Right ventricle myocardium superior (tissue), 1 donor: ENCODE results near the gene APOH. TPM values are rescaled to one million over a fixed set of nuclear protein-coding genes. Genes with fewer than 3 reads are reported as not detected.

Experiments
- ATAC-seq: fragments of 200-7000 bp; cut with Tn5 transposase; one replicate; pipeline ENCODE4 v1.9.1; 2020; ENCODE audit warnings: mild to moderate bottlenecking; ENCODE audit not compliant: poor library complexity
- DNase-seq: peaks from one replicate; pipeline ENCODE4 v3.0.0-alpha.2; 2020
- intact Hi-C: fragments of 100-400 bp; cut with DNase I; formaldehyde crosslinking; loops from one replicate; pipeline ENCODE4 v1.11.2; 2022
- total RNA-seq: library from RNA; stranded (reverse); fragmentation: NEBNext Ultra II Directional; extraction: Animal tissue kit (Norgen Biotek cat#: 25700); gene quantifications from one replicate; pipeline ENCODE4 v1.2.1, GENCODE V29; 2021
- donor health status: DM: no; HTN: yes; CAD: no; lungs with severe emphysema.

APOH gene
- total RNA-seq, 1 donor from 2014 or later, result 0.32 TPM

GRCh38 chr17:66241839-66242238 lies 12.6 kb upstream of the APOH start:
- no peak for DNase-seq
- no peak for ATAC-seq
- intact Hi-C loops, result no loop called here

- no peak for DNase-seq
- no peak for ATAC-seq
- intact Hi-C loops, result no loop called here
Measured at GRCh38 chr17:66240630-66241029, 11.4 kb upstream of the APOH start.

- intact Hi-C loops, result no loop called here
- DNase-seq (no peak), ATAC-seq (no peak)
Measured at GRCh38 chr17:66240013-66240412, 10.8 kb upstream of the APOH start.

DNA sequence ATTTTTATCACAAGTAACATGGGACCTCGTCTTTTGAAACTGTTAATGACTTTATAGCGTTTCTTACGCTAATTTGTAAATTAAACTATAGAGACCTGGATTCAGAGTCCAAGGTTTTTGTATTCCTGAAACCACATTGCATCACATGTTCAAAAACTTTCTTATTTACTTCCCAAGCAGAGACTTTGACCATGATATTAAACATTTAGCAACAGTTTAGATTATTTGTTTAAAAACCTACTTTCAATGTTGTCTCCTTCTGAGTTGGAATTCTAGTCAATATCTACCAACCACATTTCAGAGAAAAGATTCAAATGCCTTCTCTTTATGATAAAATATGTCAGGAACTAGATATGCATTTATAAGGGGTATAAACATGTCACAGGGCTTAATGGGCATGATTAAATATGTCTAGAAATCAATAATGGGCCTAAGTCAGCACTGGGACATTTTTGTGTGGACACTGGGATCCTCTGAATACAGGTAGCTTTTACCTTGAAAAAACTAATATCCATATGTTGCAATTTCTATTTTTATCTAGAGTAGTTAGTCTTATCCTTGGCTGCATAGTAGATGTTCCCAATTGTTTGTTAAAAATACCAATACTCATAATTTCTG lies 6.3 kb upstream of the APOH start:
- intact Hi-C loops, result no loop called here
- ATAC-seq (no peak), DNase-seq (no peak)

GRCh38 chr17:66234611-66235010 lies 5.4 kb upstream of the APOH start:
- intact Hi-C loops, result no loop called here
- no peak for DNase-seq
- ATAC-seq, result no peak

DNA sequence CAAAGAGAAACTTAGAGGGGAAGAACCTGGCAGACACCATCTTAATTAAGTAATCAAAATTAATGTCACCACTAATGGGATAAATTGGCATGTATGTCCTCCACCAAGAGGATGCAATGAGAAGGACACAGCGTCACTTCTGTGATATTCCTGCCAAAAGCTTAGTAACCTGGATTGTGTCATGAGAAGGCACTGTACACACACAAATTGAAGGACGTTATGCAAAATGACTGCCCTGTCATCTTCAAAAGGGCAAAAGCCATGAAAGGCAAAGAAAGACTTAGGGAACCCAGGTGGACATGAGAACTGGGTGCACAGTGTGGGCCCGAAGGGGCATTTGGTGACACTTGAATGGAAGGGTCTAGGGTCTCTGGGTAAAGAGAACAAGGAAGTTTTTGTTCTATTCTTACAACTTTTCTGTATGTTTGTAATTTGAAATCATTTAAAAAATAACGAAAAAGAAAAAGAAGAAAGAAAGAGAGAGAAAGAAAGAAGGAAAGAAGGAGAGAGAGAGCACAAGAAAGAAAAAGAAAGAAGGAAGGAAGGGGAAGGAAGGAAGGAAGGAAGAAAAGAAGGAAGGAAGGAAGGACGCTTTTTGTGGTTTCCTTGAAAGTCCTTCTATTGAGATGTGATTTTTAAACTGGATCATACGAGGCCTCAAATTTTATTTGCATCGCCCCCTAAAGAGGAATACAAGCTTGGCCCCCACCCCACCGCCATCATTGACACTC lies 4.0 kb upstream of the APOH start:
- ATAC-seq (no peak), DNase-seq (no peak)
- intact Hi-C loops, result no loop called here

DNA sequence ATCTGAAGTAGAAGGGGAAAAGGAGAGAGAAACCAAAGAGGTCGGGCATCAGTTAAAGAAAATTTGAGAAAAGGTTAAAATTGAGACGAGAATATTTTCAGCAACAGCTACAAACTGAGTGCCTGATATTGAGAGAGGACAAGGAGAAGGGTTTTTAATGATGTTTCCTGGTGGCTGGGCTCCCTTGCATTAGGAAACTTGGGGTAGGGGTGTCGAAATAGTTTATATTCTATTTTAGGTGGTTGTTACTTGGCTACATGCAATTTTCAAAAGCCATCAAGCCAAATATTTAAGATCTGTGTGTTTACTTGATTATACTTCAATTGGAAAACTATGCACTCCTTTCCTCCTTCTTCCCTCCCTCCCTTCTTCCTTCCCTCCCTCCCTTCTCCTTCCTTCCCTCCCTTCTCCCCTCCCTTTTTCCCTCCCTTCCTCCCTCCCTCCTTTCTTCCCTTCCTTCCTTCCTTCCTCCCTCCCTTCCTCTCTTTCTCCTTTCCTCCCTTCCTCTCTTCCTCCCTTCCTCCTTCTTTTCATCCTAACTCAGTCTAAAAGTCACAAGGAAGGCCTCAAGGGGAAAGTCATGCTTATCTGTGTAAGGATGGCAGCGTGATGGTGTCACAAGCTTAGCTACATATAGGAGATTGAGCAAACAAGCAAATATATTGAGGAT lies 1.8 kb upstream of the APOH start:
- DNase-seq, result no peak
- intact Hi-C loops, result no loop called here
- ATAC-seq, result no peak

- ATAC-seq (no peak), DNase-seq (no peak)
- intact Hi-C loops, result no loop called here
Measured at GRCh38 chr17:66229783-66230538, 746 bp upstream of the APOH start.

- intact Hi-C loops, result no loop called here
- no peak for ATAC-seq
Measured at GRCh38 chr17:66227212-66228045, 1.8 kb downstream of the APOH start.

DNA sequence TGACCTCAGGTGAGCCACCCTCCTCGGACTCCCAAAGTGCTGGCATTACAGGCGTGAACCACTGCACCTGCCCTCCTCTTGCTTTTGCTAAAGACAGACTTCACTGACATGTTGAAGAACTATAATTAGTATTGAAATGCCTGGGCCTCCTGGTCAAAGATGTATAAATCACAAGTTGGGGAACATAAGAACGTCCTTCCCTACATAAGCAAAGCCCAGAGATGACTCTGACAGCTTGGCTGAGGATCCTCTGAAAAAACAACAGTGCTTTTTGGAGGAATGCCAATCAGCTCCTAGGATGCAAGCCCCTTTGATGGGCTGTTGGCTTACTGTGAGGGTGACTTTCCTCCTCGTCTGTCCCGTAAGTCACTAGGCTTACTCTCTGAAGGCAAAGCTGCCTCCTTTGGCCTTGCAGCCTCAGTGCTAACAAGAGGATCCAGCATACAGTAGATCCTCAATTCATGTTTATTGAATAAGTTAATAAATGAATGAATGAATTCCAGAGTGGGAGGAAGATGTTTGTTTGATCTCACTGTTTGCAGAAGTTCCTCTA lies 6.3 kb downstream of the APOH start:
- intact Hi-C loops, result no loop called here
- ATAC-seq (no peak), DNase-seq (no peak)

More at GRCh38 chr17:66227212-66228045, 1.8 kb downstream of the APOH start:
- DNase-seq, result no peak

DNA sequence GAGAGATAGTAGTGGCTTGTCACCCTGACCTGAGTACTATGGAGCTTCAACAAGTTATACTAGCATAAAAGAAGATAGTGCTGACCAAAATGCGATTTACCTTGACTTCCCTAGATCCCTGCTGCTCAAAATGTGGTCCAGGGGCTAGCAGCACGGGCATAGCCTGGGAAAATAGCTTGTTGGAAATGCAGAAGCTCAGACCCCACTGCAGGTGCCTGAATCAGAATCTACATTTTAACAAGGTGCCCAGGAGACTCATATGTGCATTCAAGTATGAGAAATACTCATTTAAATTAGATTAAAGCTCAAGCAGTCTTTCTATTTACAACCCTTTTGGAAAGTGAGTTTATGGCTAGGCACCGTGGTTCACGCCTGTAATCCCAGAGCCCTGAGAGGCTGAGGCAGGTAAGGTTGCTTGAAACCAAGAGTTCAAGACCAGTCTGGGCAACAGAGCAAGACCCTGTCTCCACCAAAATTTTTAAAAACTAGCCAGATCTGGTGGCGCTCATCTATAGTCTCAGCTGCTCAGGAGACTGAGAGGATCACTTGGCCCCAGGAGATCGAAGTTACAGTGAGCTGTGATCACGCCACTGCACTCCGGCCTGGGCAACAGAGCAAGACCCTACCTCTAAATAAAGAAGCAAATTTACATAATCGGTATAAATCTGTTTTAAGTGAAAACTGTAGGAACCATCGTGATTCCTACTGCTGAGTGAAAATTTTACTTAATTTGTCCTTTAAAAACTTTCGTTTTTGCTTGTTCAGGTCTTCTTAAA lies 7.3 kb downstream of the APOH start:
- DNase-seq, result no peak
- ATAC-seq, result no peak
- intact Hi-C loops, result no loop called here

DNA sequence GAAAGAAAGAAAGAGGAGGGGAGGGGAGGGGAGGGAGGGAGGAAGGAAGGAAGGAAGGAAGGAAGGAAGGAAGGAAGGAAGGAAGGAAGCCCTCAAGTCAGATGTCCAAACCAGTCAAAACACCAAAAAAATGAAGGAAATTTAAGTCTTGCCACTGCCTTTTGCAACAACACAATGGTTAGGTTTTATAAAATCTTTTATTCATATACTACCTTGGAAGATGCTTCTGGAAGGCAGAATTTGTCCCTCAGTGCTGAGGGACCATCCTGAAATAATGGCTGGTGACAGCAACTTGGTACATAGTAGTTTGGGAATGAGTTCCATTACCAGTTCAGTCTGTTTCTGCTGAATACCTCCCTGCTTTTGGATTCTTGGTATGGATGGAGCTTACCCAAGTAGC lies 7.9 kb downstream of the APOH start:
- no peak for ATAC-seq
- intact Hi-C loops, result no loop called here
- DNase-seq, result no peak

DNA sequence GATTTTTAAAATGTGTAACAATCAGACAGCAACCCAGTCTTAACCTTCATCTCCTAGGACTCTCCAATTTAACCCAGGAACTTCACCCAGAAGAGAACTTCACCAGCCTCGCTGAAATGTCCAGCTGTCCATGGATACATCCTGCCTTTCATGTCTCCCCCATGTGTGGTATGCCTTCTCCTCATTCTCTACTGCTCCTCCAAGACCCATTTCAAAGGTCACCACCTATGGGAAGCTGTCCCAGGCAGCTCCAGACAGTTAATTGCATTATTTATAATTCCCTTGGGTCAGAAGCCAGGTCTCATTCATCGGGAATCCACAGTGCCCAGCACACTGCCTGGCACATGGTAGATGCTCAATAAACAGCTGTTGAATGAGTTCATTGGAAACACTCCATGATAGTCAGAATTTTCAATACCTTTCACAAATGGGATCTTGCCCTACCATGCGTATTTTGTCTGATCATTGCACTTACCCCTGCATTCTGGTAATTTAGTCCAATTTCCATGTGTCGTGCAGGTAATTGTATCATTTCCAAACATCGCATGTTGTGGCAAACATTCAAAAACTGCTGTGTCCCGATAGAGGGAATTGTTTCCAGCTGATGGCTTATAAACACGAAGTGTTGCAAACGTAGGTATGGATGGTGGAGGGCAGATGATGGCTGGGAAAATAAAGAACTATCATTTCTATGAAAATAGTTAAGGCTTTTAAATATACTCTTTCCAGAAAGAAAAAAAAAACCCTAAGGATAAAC lies 9.0 kb downstream of the APOH start:
- no peak for DNase-seq
- ATAC-seq, result no peak
- intact Hi-C loops, result no loop called here

GRCh38 chr17:66215529-66215911 lies 13.7 kb downstream of the APOH start:
- intact Hi-C loops, result no loop called here
- ATAC-seq (no peak), DNase-seq (no peak)

- intact Hi-C loops, result no loop called here
- ATAC-seq (no peak), DNase-seq (no peak)
Measured at GRCh38 chr17:66214884-66215528, 14.2 kb downstream of the APOH start.

GRCh38 chr17:66211047-66211810 lies 18.0 kb downstream of the APOH start:
- DNase-seq, result no peak
- ATAC-seq, result no peak
- intact Hi-C loops, result no loop called here
